Astrocyte (in vitro differentiated cells and primary cell): ENCODE measurements around the gene PCBP3.

Source experiments
- EZH2 ChIP-seq: IDR thresholded peaks from 2 replicates; pipeline ENCODE4 v1.6.1; 2012; ENCODE audit warnings: mild to moderate bottlenecking, low read length, inconsistent platforms; ENCODE audit not compliant: insufficient read depth
- TF ChIP-seq, protein P1 (sequence below): IDR thresholded peaks from 2 replicates; pipeline ENCODE4 v1.5.1; 2011; ENCODE audit warnings: low read depth, mild to moderate bottlenecking, inconsistent platforms, low read length, moderate library complexity; ENCODE audit not compliant: insufficient read depth

- TF ChIP-seq, protein P1, sequence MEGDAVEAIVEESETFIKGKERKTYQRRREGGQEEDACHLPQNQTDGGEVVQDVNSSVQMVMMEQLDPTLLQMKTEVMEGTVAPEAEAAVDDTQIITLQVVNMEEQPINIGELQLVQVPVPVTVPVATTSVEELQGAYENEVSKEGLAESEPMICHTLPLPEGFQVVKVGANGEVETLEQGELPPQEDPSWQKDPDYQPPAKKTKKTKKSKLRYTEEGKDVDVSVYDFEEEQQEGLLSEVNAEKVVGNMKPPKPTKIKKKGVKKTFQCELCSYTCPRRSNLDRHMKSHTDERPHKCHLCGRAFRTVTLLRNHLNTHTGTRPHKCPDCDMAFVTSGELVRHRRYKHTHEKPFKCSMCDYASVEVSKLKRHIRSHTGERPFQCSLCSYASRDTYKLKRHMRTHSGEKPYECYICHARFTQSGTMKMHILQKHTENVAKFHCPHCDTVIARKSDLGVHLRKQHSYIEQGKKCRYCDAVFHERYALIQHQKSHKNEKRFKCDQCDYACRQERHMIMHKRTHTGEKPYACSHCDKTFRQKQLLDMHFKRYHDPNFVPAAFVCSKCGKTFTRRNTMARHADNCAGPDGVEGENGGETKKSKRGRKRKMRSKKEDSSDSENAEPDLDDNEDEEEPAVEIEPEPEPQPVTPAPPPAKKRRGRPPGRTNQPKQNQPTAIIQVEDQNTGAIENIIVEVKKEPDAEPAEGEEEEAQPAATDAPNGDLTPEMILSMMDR = no peak
- no peak for TF ChIP-seq EZH2
These were observed 203.0 kb downstream of the PCBP3 start for GRCh38 chr21:45846373-45847160.
